Epithelial cell of esophagus (primary cell): ENCODE measurements around the gene ALX4.

Experiments
- DNase-seq: peaks from one replicate; pipeline ENCODE4 v3.0.0; 2010; ENCODE audit warnings: low read depth
- H3K4me3 ChIP-seq: 2 replicates; pipeline ENCODE4 v1.5.1; 2011; ENCODE audit warnings: mild to moderate bottlenecking, low read length, control low read depth
- TF ChIP-seq, protein P1 (sequence below): IDR thresholded peaks from 2 replicates; pipeline ENCODE4 v1.5.1; 2011; ENCODE audit warnings: low read depth, mild to moderate bottlenecking, low read length, control low read depth, inconsistent platforms; ENCODE audit not compliant: insufficient read depth; ENCODE audit errors: missing control alignments

ALX4 gene

DNA sequence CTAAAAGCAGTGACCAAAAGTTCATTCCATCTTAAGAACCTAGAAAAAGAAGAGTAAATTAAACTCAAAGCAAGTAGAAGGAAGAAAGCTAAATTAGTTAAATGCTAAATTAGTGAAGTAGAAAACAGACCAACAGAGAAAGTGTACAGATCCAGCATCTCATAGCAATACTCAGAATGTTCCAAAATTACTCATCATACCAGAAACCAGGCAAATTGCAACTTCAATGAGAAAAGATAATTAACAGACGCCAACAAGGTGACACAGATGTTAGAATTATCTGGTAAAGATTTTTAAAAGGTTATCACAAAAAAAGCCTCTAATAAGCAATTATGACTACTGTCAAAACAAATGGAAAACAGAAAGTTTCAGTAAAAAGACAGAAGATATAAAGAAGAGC is 96.8 kb downstream of the ALX4 start:
- DNase-seq: no peak
- H3K4me3 ChIP-seq: no peak overlapping the region
- TF ChIP-seq, protein P1, sequence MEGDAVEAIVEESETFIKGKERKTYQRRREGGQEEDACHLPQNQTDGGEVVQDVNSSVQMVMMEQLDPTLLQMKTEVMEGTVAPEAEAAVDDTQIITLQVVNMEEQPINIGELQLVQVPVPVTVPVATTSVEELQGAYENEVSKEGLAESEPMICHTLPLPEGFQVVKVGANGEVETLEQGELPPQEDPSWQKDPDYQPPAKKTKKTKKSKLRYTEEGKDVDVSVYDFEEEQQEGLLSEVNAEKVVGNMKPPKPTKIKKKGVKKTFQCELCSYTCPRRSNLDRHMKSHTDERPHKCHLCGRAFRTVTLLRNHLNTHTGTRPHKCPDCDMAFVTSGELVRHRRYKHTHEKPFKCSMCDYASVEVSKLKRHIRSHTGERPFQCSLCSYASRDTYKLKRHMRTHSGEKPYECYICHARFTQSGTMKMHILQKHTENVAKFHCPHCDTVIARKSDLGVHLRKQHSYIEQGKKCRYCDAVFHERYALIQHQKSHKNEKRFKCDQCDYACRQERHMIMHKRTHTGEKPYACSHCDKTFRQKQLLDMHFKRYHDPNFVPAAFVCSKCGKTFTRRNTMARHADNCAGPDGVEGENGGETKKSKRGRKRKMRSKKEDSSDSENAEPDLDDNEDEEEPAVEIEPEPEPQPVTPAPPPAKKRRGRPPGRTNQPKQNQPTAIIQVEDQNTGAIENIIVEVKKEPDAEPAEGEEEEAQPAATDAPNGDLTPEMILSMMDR: no peak

- H3K4me3 ChIP-seq: no peak overlapping the region
- DNase-seq: no peak
- TF ChIP-seq, protein P1: no peak
These were observed 97.8 kb downstream of the ALX4 start for GRCh38 chr11:44212128-44212527.
